AG20443 (cell line): ENCODE data around the gene CACNA1C.
"Not testable (repeated sequence)": the region's sequence is repeated elsewhere in the genome, so short reads cannot be mapped to it uniquely, and the experiment has no call there.

Experiments
- DNase-seq: peaks from one replicate; pipeline ENCODE4 v3.0.0; 2012; ENCODE audit warnings: low spot score, mixed read lengths

CACNA1C gene

DNA sequence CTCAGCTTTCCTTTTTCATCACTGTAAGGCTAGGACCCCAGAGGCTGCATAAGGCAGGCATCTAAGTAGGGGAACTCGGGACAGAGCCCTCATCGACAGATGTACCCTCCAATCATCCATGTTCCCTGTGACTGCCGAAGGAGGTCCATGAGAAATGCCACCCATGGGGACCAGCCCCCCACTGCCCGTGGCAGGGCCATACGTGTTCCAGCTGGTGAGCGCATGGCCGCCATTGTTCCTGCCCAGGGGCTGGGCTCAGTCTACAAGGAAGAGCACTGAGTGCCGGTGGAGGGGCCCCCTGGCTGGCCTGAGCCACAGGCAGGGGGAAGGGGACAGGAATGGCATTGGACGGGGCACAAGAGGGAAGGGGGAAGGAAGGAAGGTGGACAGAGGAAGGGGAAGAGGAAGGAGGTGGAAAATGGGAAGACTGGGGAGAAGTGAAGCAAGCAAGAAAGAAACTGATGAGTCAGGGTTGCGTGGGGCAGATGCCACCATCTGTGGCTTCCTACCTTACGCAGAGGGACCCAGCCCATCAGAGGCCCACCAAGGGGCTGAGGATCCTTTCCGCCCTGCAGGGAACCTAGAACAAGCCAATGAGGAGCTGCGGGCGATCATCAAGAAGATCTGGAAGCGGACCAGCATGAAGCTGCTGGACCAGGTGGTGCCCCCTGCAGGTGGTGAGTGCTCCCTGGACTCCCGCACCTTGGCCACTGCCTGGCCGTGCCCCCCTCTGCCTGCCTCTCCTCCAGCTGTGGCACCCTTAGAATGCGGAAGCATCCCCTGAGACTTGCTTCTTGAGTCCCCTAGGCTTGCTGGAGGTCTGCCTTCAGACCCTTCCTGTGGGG, 621.4 kb downstream of the CACNA1C start:
- DNase-seq: no peak

GRCh38 chr12:2675776-2676175, 623.0 kb downstream of the CACNA1C start:
- DNase-seq: no peak

- DNase-seq: no peak
These were observed 624.5 kb downstream of the CACNA1C start for GRCh38 chr12:2677142-2677880.

- no peak for DNase-seq
These were observed 625.6 kb downstream of the CACNA1C start for GRCh38 chr12:2678426-2678825.

- DNase-seq: no peak
These were observed 626.5 kb downstream of the CACNA1C start for GRCh38 chr12:2679068-2679815.

DNA sequence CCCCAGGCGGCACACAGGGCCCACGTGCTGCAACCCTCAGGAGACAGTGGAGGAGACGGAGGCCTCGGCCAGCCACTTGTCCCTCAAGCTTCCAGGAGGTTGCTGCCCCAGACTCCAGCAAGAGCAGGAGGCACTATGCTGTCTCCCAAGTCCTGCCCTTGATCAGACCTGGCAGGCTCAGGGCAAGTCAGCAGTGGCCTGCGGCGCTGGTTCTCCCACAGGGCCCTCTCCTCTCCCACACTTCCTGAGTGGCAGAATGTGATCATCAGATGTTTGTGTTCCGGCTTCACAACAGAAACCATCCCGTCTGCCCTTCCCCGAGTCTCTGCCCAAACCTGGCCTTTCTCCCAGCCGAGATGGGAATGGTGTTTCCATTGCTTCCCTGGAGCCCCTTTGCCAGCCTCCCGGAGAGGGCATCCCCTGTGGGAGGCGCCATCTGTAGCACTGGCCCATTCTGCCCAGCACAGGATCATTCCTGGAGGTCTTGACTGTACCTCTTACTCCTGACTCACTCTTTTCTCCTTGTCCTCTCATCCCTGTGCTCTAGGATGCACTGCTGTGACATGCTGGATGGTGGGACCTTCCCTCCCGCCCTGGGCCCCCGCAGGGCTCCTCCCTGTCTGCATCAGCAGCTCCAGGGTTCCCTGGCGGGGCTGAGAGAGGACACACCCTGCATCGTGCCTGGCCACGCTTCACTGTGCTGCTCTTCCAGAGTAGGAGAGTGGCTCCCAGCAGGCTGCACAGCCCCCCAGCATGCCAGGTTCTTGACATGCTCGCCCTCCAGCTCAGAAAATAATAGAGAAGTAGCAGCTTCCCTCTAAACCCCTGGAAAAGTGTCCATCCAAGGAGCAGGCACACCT, 627.3 kb downstream of the CACNA1C start:
- no peak for DNase-seq

GRCh38 chr12:2680676-2681039, 627.9 kb downstream of the CACNA1C start:
- DNase-seq: no peak

DNA sequence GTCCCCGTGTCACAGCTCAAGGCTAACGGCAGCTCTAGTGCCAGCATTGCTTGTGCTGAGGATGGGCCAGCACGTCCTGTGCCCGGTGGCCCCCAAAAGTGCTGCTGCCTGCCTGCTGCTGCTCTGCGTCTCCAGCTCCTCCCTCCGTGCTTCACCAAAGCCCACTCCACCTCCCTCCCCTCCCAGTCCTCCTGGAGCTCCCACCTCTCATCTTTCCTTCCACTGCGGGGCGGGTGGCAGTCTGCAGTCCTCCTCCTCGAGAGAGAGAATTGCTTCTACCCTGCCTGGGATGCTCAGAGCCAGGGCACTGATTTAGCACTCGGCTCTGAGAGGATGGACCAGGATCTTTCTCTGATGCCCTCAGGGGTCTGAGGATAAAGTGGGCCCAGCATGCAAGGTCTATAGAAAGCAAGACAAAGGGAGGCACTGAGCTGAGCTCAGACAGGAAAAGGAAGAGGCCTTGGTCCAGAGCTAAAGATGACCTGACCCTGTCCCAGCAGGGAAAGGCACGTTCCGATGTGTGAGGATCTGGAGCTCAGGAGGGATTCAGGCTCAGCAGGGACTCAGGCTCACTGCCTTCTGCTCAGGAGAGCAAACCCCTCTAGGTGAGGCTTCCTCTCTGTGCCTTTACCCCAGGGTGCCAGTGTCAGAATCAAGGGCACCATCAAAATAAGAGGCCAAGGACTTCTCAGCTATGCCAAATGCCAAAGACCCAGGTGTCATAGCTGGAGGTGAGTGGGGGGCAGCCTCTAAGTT, 628.8 kb downstream of the CACNA1C start:
- no peak for DNase-seq

DNA sequence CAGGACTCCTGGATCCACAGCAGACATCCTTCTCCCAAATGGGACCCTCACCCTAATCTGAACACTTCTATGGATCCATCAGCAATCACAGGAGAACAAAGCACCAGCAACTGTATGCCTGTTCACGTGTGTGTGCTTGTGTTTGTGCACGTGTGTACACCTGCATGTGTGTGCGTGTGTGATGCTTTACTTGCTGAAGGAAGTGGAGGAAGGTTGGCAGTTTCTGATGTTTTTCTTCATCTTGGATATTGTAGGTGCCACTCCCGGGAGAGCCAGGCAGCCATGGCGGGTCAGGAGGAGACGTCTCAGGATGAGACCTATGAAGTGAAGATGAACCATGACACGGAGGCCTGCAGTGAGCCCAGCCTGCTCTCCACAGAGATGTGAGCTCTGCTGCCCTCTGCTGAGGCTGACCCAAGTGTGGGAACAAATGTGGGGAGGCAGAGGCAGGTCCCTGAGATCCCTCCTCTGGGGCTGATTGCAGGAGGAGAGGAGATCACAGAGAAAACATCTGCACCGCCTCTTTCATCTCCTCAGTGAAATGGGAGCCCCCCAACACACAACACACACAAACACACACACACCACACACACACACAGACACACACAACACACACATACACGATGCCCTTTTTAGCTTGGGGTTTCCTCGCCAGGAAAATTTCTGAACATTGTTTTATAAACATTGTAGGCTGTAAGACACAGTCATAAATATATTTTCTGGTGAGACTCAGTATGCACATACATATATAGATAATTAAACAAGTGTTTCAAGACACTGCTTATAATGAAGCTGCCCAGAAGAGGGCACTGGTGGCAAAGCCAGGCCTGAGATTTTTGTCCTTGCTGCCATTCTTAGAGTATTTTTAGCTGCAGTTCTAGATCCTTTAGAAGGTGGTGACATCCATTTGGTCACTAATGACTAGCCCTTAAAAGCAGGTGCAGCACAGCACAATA, 629.8 kb downstream of the CACNA1C start:
- DNase-seq: peak; percentile 51

GRCh38 chr12:2683283-2684025, 630.7 kb downstream of the CACNA1C start:
- no peak for DNase-seq

DNA sequence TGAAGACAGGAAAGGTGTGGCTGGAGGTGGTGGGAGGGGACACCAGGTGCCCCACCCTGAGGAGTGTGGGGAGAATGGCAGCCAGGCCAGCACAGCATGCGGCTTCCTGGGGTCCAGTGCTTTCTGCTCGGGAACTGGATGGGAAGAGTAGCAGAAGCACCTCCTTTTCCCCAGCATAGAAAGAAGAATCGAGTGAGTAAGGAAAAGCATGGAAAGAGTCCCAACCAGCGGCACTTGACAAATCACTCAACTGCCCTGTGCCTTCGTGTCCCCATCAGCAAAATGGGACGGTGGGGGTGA, 631.2 kb downstream of the CACNA1C start:
- DNase-seq: not testable (repeated sequence)

- not testable (repeated sequence) for DNase-seq
These were observed 633.0 kb downstream of the CACNA1C start for GRCh38 chr12:2685620-2686279.

DNA sequence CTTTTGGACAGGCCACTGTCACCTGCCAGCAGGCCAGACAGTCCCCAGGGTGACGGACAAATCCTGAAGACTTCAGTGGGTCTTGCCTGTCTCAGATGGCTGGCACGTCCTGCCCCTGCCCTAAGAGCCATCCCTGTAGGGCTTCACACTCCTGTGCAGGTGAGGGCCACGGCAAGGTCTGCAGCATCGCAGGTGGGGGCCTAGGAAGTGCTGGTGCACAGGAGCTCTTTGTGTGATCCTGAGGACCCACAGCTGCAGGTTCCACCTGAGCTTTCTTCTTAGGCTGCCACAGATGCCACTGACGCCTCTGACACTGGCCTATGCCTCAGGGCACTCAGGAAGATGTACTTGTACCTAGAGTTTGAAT, 633.5 kb downstream of the CACNA1C start:
- DNase-seq: no peak

GRCh38 chr12:2687058-2687457, 634.3 kb downstream of the CACNA1C start:
- DNase-seq: no peak

DNA sequence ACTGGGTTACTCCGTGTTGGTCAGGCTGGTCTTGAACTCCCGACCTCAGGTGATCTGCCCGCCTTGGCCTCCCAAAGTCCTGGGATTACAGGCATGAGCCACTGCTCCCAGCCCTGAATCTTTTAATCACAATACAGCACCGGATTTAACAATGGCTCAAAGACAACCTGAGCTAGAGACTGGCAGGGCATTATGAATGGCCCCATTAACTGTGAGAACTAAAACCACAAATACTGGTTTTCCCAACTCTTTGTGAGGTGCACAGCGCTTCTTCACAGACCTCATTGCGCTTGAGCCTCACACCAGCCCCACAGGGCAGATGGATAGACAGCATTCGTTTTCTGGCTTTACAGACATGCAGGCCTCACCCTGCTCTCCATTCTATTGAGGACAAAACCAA, 634.9 kb downstream of the CACNA1C start:
- no peak for DNase-seq

- no peak for DNase-seq
These were observed 635.7 kb downstream of the CACNA1C start for GRCh38 chr12:2688381-2688931.

GRCh38 chr12:2689393-2689792, 636.6 kb downstream of the CACNA1C start:
- DNase-seq: no peak

- DNase-seq: no peak
These were observed 637.1 kb downstream of the CACNA1C start for GRCh38 chr12:2689879-2690278.
